ENCODE results near the gene DOP1B.

DNA sequence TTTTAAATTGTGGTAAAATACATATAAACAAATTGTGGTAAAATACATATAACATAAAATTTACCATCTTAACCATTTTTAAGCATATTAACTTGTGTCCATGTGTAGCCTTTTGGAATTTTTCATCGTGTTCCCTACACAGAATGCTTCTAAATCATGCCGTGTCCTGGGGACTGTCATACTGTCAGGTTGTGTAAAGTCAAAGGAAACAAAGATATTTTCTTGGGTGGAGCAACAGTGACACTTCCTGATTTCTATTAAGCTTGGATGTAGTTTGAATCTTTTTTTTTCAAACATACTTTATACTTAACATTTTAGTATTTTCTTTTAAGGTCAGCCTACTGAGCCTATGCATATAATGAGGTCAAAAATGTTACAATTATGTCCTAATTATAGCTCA, 32.3 kb downstream of the DOP1B start:
- TF ChIP-seq SP1 (IDR thresholded peaks at IDR 0.05) = no peak
- TF ChIP-seq FOXK2 (IDR thresholded peaks at IDR 0.05) = no peak
- no peak for TF ChIP-seq FOXM1 (IDR thresholded peaks at IDR 0.05; ENCODE audit: borderline replicate concordance)
- no peak for TF ChIP-seq CTBP1 (IDR thresholded peaks at IDR 0.05; ENCODE audit: borderline replicate concordance)
- no peak for TF ChIP-seq BHLHE40 (IDR thresholded peaks at IDR 0.05; ENCODE audit: borderline replicate concordance)
- TF ChIP-seq ARNT (IDR thresholded peaks at IDR 0.05) = no peak
- no peak for TF ChIP-seq FOXA1 (IDR thresholded peaks at IDR 0.05)
- no peak for TF ChIP-seq ELF4 (IDR thresholded peaks at IDR 0.05)
- TF ChIP-seq HDGF (IDR thresholded peaks at IDR 0.05; ENCODE audit: borderline replicate concordance) = no peak

All from HEK293T (cell line).